HG03159 (cell line): ENCODE measurements around the gene FOXJ3.

Experiments used
- ATAC-seq: cut with Tn5 transposase; IDR thresholded peaks from one replicate; pipeline ENCODE4 v1.9.1; 2021; ENCODE audit warnings: mild to moderate bottlenecking, moderate library complexity; ENCODE audit not compliant: unreplicated experiment

FOXJ3 gene

DNA sequence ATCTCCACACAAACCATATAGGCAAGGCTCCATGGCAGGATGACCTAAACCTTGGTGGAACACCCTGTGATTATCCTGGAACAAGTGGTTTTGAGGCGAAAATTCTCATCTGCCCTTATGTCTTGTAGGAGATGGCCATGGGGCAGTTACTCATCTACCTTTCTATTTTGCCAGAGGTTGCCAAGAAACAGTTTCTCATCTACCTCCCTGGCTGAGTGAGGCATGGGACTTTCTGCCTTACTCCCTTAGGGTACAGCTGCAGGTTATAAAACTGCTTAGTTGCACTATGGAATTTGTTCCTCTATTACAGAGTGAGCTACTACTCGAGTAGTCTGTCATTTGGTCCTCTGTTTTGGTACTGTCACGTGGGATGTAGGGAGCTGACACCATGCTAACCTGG, 139.2 kb downstream of the FOXJ3 start:
- ATAC-seq = no peak

- ATAC-seq = no peak
Observed at GRCh38 chr1:42192106-42192505, 142.9 kb downstream of the FOXJ3 start.

DNA sequence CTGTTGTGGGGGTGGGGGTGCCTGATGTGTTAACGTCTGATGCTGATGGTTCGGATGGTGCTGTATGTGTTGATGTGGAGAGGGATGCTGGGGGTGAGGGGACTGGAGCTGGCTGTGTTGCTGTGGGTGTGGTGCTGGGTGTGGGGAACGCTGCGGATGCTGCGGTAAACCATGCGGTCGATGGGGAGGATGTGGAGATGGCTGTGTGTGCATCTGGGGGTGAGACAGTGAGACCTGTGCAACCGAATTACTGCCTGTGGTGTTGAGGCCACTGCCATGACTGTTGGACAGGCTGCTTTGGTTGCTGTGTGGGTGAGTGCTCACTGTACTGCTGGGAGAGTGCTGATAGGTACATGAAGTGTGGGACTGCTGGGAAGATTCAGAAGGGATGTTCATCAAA, 143.7 kb downstream of the FOXJ3 start:
- ATAC-seq = no peak

- ATAC-seq = no peak
Observed at GRCh38 chr1:42189931-42190853, 144.8 kb downstream of the FOXJ3 start.

GRCh38 chr1:42186152-42186551, 148.9 kb downstream of the FOXJ3 start:
- ATAC-seq = no peak

GRCh38 chr1:42184616-42185015, 150.4 kb downstream of the FOXJ3 start:
- no peak for ATAC-seq

- ATAC-seq = no peak
Observed at GRCh38 chr1:42183957-42184268, 151.1 kb downstream of the FOXJ3 start.

GRCh38 chr1:42183210-42183956, 151.7 kb downstream of the FOXJ3 start:
- no peak for ATAC-seq

DNA sequence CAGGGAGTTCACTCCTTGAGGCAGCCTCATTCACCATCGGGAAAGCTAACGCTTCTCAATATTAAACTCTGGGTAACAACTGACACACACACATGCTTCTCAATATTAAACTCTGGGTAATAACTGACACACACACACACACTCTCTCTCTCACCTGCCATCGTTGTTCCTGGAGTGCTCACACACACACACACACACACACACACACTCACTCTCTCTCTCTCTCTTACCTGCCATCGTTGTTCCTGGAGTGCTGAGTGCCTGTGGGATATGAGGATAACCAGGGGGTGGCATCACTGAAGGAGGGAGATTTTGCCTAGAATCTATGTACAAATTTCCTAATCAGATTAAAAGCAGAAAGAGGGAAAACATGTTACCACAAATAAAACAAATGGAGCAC, 153.3 kb downstream of the FOXJ3 start:
- no peak for ATAC-seq

DNA sequence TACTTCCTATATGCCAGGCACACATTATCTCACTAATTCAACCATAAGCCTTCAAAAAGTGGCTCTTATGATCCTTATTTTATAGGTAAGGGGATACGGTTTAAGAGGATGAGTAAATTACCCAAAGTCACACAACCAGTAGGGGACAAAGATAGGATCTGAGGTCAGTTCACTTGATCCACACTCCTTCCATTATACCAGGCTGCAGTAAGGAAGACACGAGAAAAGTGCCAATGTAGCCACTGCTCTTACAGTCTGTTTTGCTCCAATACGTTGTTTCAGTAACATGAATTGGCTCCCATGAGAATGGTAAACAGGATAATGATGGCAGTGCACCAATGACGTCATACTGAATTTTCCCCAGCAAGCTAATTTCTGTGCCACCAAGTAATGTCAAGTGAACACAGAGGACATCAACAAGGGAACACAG, 155.1 kb downstream of the FOXJ3 start:
- no peak for ATAC-seq

DNA sequence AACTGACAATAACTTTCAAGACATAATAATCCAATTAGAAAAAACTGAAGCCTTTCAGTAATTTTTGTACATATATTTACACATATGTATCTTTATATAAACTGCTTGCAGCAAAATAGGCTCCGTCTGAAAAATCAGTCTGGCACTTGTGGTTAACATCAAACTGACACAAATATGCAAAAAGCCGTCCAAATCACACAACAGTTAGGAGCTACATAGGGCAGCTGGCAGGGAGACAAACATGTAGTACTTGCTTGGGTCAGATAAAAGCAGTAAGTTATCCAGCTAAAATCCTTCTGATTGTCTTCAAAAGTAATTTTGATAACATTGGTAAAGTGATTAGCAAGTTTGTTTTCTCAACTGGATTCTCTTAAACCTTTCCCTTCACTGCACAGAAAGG, 155.8 kb downstream of the FOXJ3 start:
- ATAC-seq = no peak

DNA sequence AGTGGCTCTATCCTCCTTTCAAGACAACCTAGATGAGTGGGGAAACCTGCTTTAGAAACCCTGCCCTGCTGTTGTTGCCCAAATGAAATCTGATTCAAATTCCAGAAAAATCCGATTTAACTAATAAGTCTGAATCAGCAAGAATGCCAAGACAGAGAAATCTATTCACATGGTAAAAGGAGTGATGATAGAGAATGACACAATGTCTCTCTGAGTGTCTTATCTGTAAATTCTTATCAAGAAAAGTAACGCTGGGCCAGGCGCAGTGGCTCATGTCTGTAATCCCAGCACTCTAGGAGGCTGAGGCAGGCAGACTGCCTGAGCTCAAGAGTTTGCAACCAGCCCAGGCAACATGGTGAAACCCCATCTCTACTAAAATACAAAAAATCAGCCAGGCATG, 156.8 kb downstream of the FOXJ3 start:
- no peak for ATAC-seq

GRCh38 chr1:42177541-42177981, 157.5 kb downstream of the FOXJ3 start:
- ATAC-seq = no peak

GRCh38 chr1:42176902-42177519, 158.0 kb downstream of the FOXJ3 start:
- ATAC-seq = no peak

- no peak for ATAC-seq
Observed at GRCh38 chr1:42175314-42176054, 159.6 kb downstream of the FOXJ3 start.

GRCh38 chr1:42173961-42174735, 160.9 kb downstream of the FOXJ3 start:
- ATAC-seq = no peak

DNA sequence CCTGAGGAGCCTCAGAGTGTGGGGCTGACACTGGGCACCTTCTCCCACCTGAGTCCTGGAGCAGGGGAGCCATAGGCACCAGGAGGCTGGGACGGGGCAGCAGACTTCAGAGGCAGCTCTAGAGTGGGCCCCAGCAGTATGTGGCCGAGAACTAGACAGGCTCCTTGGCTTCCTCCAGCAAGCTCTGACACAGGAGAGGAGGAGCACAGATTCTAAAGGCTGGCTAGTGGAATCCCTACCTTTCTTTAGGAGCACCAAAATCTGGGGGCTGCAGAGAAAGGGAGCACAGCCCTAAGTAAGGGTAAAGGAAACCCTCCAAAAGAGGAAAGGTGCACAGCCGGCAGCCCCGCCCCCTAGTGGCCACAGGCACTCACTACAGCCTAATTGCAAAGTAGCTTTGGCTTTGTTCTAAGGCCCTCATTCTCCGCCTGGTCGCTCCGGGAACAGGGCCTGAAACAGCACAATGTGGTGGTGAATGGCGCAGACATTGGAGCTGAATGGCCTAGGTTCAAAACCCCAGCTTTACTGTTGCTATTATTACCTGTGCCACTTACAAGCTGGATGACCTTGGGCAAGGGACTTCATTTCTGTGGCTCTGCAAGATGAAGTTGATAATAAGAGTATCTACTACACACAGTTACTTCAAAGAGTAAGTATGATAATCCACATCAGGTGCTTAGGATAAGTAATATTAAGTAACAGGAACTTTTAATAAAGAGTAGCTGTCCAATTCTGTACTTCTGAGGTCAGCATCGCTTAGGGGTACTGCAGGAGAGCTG, 161.7 kb downstream of the FOXJ3 start:
- no peak for ATAC-seq

- ATAC-seq = no peak
Observed at GRCh38 chr1:42172381-42173133, 162.5 kb downstream of the FOXJ3 start.
